PC-3 (cell line): Measurements from ENCODE around the gene ARHGEF7.

Source experiments
- EZH2 ChIP-seq: fragments of 300-600 bp; sonication (generic); IDR thresholded peaks from one replicate; pipeline ENCODE4 v1.6.1; 2017; ENCODE audit warnings: antibody characterized with exemption, mild to moderate bottlenecking, low read length; ENCODE audit not compliant: unreplicated experiment
- EZH2phosphoT487 ChIP-seq: fragments of 300-600 bp; sonication (generic); IDR thresholded peaks from 2 replicates; pipeline ENCODE4 v1.6.1; 2018; ENCODE audit warnings: mild to moderate bottlenecking, antibody characterized with exemption, low read length, borderline replicate concordance
- TF ChIP-seq, protein P1 (sequence below): fragments of 300-600 bp; sonication (generic); conservative IDR thresholded peaks from 2 replicates; pipeline ENCODE4 v1.5.1; 2017; ENCODE audit warnings: antibody characterized with exemption, low read depth, mild to moderate bottlenecking, low read length

- TF ChIP-seq EZH2 = no peak
- TF ChIP-seq, protein P1, sequence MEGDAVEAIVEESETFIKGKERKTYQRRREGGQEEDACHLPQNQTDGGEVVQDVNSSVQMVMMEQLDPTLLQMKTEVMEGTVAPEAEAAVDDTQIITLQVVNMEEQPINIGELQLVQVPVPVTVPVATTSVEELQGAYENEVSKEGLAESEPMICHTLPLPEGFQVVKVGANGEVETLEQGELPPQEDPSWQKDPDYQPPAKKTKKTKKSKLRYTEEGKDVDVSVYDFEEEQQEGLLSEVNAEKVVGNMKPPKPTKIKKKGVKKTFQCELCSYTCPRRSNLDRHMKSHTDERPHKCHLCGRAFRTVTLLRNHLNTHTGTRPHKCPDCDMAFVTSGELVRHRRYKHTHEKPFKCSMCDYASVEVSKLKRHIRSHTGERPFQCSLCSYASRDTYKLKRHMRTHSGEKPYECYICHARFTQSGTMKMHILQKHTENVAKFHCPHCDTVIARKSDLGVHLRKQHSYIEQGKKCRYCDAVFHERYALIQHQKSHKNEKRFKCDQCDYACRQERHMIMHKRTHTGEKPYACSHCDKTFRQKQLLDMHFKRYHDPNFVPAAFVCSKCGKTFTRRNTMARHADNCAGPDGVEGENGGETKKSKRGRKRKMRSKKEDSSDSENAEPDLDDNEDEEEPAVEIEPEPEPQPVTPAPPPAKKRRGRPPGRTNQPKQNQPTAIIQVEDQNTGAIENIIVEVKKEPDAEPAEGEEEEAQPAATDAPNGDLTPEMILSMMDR = no peak
- no peak for TF ChIP-seq EZH2phosphoT487
These were observed 15.9 kb downstream of the ARHGEF7 start for GRCh38 chr13:111131048-111131447.
